Measurements from ENCODE around the gene GRIA3. TPM values are rescaled to one million over a fixed set of nuclear protein-coding genes. Genes with fewer than 3 reads are reported as not detected.

Gene GRIA3
- total RNA-seq, 4 donors from 2014 or later: 0.33 to 0.73 (median 0.46) TPM; not detected in 1

DNA sequence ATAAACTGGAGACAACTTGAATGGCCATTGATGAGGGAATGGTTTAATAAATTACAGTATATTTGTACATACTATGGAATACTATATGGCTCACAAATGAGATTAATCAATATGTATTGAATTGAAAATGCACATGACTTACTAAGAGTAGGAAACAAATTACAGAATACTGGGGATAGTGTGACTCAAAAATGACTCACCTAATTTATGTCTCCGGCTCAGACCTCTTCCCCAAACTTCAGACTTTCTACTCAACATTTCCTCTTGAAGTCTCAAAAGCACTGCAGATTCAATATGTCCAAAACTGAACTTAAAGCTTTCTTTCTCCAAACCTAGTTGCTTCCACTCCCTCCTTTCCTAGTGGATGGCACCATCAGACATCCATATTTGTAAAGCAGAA lies 28.8 kb upstream of the GRIA3 start:
- Histone ChIP-seq H3K4me1 (no peaks in the 10 kb centered on the region), H3K9me3 (no peaks in the 10 kb centered on the region), H3K27me3 (no peaks in the 10 kb centered on the region), H3K36me3 (no peaks in the 10 kb centered on the region), H3K4me3 (replicated peaks in 1 of 3) (no peak overlapping the region), H3K27ac (no peak overlapping the region)
- no peak for DNase-seq
- TF ChIP-seq CTCF (IDR thresholded peaks at IDR 0.05) (no peak), POLR2A (IDR thresholded peaks at IDR 0.05) (no peak)
- intact Hi-C loops (cut with DNase I): no loop called here
- WGBS, 2 donors: 84 to 93% methylated on average over 1 of the region's 1 CpG

DNA sequence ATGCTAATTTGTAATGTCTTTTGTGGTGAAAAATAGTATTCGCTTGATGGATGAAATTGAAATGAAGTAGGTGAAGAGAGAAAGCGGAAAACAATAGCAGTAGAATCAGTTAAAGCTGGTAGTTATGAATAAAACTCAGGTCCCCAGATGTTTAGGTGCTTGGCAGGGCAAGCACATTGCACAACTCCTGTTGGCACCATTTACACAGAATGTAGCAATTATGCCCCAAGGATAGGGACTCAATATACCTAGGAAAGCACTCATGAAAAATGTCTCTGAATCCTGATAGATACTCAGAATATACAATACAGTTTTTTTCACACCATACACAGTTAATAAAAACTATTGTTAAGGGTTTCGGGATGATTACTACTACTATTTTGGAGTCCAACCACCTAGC lies 26.5 kb upstream of the GRIA3 start:
- 92 to 97% methylated on average over 3 of the region's 3 CpGs for WGBS, 2 donors
- no peak for DNase-seq
- Histone ChIP-seq H3K9me3 (no peaks in the 10 kb centered on the region), H3K4me3 (replicated peaks in 1 of 3) (no peak overlapping the region), H3K27ac (no peak overlapping the region), H3K27me3 (no peaks in the 10 kb centered on the region), H3K36me3 (no peaks in the 10 kb centered on the region), H3K4me1 (no peaks in the 10 kb centered on the region)
- intact Hi-C loops (cut with DNase I): no loop called here
- TF ChIP-seq CTCF (IDR thresholded peaks at IDR 0.05) (no peak), POLR2A (IDR thresholded peaks at IDR 0.05) (no peak)

DNA sequence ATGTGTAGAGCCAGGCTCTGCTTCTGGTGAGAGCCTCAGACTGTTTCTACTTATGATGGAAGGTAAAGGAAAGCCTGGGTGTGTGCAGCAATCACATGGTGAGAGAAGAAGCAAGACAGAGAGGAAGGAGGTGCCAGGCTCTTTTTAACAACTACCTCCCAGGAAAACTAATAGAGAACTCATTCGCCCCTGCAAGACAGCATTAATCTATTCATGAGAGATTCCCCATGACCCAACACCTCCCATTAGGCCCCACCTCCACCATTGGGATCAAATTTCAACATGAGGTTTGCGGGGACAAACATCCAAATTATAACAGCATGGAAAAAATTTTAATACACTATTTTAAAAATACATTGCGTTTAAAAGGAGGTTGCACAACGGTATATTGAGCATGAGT lies 24.7 kb upstream of the GRIA3 start:
- Histone ChIP-seq H3K4me1 (no peaks in the 10 kb centered on the region), H3K36me3 (no peaks in the 10 kb centered on the region), H3K9me3 (no peaks in the 10 kb centered on the region), H3K27me3 (no peaks in the 10 kb centered on the region), H3K27ac (no peak overlapping the region), H3K4me3 (replicated peaks in 1 of 3) (no peak overlapping the region)
- TF ChIP-seq CTCF (IDR thresholded peaks at IDR 0.05): no peak
- no peak for TF ChIP-seq POLR2A (IDR thresholded peaks at IDR 0.05)
- 79 to 85% methylated on average over 4 of the region's 4 CpGs for WGBS, 2 donors
- intact Hi-C loops (cut with DNase I): no loop called here
- no peak for DNase-seq

GRCh38 chrX:123167621-123168020 lies 16.5 kb upstream of the GRIA3 start:
- Histone ChIP-seq H3K36me3 (no peaks in the 10 kb centered on the region), H3K4me1 (no peaks in the 10 kb centered on the region), H3K4me3 (replicated peaks in 1 of 3) (no peak overlapping the region), H3K9me3 (no peaks in the 10 kb centered on the region), H3K27me3 (no peaks in the 10 kb centered on the region), H3K27ac (no peak overlapping the region)
- no peak for DNase-seq
- TF ChIP-seq POLR2A (IDR thresholded peaks at IDR 0.05): no peak
- no peak for TF ChIP-seq CTCF (IDR thresholded peaks at IDR 0.05)
- intact Hi-C loops (cut with DNase I): no loop called here

- H3K4me1 ChIP-seq: no peaks in the 10 kb centered on the region
- H3K36me3 ChIP-seq: no peaks in the 10 kb centered on the region
- H3K27ac ChIP-seq: no peak overlapping the region
- DNase-seq: no peak
- H3K27me3 ChIP-seq: no peaks in the 10 kb centered on the region
- H3K4me3 ChIP-seq (replicated peaks in 1 of 3): no peak overlapping the region
- no peaks in the 10 kb centered on the region for H3K9me3 ChIP-seq
- intact Hi-C loops (cut with DNase I): no loop called here
- 63 to 65% methylated on average over 2 of the region's 2 CpGs for WGBS, 2 donors
- TF ChIP-seq POLR2A (IDR thresholded peaks at IDR 0.05) (no peak), CTCF (IDR thresholded peaks at IDR 0.05) (no peak)
Observed at GRCh38 chrX:123169247-123169901, 14.7 kb upstream of the GRIA3 start.
